ENCODE results near the gene STX18.

STX18 gene

DNA sequence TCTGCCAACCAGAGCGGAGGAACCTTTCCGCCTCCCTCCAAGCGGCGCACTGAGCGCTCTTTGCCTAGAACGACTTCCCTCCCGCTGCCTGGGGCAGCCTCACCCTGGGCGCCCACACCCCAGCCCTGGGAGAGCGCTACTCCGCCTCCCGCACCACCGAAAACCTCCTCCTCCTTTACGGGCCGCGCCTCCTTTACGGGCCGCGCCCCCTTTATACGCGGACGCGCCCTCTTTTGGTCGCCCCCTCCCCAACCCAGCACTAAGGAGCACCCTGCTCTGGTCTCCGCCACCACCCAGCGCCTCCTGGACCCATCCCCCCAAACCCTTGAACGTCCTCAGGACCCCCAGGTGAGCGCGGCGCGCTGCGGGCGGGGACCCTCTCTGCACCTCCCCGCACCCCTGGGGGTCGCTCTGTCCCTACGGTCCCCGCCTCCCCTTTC lies 155.5 kb downstream of the STX18 start:
- DNase-seq (ENCODE audit: low read depth in 2 of 3, low spot score in 2 of 3) = no peak

DNA sequence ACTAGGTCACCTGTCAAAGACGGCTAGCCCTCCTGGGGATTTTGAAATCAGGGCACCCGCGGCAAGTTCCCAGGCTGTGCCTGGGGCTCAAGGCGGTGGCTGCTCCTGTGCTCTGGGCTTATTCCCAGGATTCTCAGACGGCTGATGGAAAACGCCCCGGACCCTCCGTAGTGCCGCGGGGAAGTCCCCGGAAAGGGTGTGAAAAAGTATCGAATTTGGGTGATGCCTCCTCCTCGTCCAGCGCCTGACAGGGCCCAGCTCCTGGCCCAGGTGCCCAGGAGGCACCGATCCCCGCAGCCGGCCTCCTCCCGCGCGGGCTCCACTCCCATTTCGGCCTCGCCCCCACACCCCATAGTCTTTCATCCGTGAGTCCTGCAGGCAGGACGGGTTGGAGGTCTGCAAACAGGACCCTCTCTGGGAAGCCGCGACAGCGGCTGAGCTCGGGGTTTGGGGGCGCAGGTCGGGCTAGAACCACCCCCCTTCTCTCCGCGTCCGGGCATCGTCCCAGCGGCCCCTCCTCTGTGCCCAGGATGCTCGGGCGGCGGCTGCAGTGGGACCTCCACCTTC lies 156.0 kb downstream of the STX18 start:
- no peak for DNase-seq (ENCODE audit: low read depth in 2 of 3, low spot score in 2 of 3)

DNA sequence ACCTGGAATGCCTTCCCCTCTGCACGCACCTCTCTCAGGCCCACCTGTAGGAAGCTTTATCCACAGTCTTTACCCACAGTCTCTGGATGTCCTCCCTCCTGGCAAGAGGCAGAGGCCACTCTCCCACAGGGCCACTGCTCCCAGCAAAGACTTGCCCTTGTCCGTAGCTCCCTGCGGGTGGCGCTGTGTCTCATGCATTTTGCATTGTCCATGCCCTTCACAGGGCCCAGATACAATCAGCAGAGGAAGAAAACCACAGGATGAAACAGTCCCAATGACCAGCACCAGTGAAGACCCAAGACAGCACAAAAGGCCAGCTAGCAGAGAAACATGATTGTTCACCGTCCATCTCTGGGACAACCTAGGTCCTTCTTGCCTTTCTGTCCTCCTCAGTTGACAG lies 157.0 kb downstream of the STX18 start:
- no peak for DNase-seq (ENCODE audit: low read depth in 2 of 3, low spot score in 2 of 3)

DNA sequence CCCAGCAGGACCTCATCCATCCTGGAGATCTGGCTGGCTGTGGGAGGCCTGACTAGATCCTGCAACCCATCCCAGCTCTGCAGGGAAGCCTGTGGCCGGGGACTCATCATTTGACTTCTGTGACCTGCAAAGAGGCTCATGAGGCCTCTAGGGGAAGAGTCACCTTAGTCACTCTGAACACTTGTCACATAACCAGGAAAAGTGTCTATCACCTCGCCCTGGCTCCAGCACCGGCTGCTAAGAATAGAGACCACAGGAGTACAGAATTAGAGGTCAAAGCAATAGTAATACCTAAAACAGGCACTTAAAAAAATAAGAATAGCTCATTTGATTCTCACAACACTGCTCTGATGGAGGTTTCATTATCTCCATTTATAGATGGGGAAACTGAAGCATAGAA lies 158.8 kb downstream of the STX18 start:
- no peak for DNase-seq (ENCODE audit: low read depth in 2 of 3, low spot score in 2 of 3)

DNA sequence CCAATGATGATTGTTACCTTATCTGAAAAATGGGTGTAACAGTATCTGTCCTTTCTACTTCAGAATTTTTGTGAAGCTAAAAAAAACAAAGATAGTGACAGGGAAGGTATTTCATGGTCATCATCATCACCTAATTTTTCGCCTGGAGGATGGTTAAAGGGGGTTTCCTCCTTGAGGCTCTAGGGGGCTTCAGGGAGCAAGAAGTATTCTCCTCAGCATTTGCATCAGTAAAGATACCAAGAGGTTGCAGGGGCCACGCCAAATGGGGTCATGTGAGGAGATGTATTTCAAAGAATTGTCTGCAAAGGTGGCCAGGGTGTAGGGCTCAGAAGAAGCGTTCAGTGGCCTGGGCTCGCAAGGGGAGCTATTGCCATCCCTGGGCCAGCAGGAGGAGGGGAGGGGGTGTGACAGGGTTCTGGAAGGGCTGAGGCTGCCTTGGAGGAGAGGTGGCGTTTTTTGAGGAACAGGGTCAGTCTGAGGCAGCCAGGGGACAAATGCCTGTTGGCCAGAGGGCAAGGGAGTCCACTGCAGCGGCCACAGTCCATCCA lies 162.2 kb downstream of the STX18 start:
- DNase-seq (ENCODE audit: low read depth in 2 of 3, low spot score in 2 of 3) = no peak

DNA sequence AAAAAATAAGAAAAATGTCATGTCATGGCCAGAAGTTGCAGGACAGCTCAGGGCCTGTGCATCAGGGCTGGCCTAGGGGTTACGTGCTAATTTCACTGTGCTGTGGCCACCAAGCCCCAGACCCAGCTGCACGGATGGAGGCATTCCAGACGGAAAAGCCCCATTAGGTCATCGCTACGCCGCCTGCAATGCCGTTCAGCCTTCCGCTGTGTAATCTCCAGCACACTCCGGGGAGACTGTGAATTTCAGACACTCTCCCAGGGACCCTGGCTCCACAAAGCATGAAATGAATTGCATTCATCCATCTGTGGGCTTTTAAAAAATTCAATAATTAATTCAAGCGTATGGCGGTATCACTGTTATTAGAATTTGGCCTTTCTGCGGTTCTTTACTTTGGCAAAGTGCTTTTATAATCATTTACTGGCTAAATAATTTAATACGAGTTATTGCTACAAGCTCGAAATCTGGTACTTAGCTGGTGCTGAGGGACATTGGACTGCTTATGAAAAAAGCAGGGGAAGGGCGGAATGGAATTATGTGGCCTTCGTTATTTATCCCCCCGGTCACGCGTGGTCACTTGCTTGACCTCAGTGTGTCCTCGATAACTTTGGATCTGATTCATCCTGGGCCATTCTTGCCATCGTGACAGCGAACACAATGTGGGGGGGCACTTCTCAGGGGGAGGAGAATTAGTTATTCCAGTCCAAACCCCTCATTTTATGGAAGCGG lies 164.0 kb downstream of the STX18 start:
- no peak for DNase-seq (ENCODE audit: low read depth in 2 of 3, low spot score in 2 of 3)

DNA sequence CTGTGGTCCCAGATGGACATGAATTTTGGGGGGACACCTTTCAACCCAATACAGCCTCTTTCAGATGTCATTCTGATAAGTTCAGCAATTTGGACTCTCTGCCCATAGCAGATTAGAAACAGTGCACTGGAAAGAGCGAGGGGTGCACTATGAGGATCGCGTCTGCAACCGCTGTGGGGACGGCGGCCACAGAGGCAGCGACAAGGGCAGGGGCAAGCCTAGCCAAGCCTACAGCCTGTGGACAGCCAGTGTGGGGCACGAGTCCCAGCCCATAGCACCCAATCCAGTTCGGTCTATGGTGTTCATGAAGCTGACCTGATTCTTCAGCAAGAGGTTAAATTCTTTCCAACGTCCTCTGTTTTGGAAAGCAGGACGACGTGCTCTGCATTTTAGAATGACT lies 164.7 kb downstream of the STX18 start:
- no peak for DNase-seq (ENCODE audit: low read depth in 2 of 3, low spot score in 2 of 3)

DNA sequence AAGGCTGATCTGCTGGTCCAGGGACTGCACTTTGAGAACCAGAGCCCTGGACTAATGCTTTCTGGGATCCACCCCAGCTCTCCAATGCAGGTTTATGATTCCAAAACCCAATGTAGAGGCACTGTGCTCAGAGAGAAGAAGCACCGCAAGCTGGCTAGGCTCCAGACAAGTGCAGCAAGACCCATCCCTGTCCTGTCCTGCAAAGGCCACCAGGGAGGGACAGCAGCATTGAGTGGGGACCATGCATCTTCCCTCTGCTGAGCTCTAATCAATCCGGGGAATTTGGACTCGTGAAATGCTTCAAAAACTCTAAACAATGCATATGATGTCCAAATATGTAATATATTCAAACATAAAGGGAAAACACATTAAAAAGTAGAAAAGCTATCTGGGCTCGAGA lies 165.8 kb downstream of the STX18 start:
- DNase-seq (ENCODE audit: low read depth in 2 of 3, low spot score in 2 of 3) = no peak

DNA sequence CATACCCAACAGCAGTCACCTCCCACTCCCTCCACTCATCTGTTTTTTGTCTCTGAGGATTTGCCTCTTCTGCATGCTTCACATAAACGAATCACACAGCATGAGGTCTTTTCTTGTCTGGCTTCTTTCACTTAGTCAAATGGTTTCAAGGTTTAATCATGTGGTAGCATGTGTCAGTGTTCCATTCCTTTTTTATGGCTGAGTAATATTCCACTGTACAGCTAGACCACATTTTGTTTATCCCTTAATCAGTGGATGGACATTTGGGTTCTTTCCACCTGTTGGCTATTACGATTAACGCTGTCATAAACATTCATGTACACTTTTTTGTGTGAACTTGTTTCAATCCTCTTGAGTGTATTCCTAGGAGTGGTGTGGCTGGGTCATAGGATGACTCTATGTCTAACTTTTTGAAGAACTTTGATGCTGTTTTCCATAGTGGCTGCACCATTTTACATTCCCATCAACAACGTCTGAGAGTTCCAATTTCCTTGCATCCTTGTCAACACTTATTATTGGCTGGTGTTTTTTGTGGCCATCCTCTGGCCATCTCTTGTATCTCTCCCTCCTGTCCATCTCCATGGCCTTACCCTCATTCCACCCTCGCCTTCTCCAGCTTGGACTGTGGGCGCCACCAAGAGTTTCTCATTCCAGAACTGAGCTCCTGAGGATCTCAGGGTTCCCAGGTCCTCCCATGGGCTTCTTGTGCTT lies 167.3 kb downstream of the STX18 start:
- DNase-seq (ENCODE audit: low read depth in 2 of 3, low spot score in 2 of 3) = no peak

Data from activated CD8-positive, alpha-beta memory T cell treated with anti-CD3 and anti-CD28 coated beads for 48 hours (primary cell).